GM23248 (cell line): ENCODE results near the gene CCL23. TPM values are rescaled to one million over a fixed set of nuclear protein-coding genes. Genes with fewer than 3 reads are reported as not detected.

Experiments
- DNase-seq: peaks from one replicate; pipeline ENCODE4 v3.0.0-alpha.2; 2015
- H2AFZ ChIP-seq: fragments of 200-600 bp; sonication (generic); 2 replicates; pipeline ENCODE4 v1.6.1; 2016; ENCODE audit warnings: antibody characterized with exemption
- H3F3A ChIP-seq: fragments of 200-600 bp; sonication (generic); 2 replicates; pipeline ENCODE4 v1.6.1; 2016; ENCODE audit warnings: mild to moderate bottlenecking, antibody characterized with exemption, mixed run types; ENCODE audit not compliant: insufficient read depth
- H3K27ac ChIP-seq: fragments of 200-600 bp; sonication (generic); 2 replicates; pipeline ENCODE4 v1.5.1; 2016; ENCODE audit warnings: mild to moderate bottlenecking
- H3K27me3 ChIP-seq: fragments of 200-600 bp; sonication (generic); replicated peaks from 2 replicates; pipeline ENCODE4 v1.6.1; 2016; ENCODE audit warnings: mild to moderate bottlenecking; ENCODE audit not compliant: insufficient read depth
- H3K36me3 ChIP-seq: fragments of 200-600 bp; sonication (generic); 2 replicates; pipeline ENCODE4 v1.6.1; 2016; ENCODE audit warnings: low read depth, mild to moderate bottlenecking
- H3K4me1 ChIP-seq: fragments of 200-600 bp; sonication (generic); 2 replicates; pipeline ENCODE4 v1.6.1; 2016; ENCODE audit warnings: mild to moderate bottlenecking; ENCODE audit not compliant: insufficient read depth
- H3K4me2 ChIP-seq: fragments of 200-600 bp; sonication (generic); one replicate; pipeline ENCODE4 v1.6.1; 2016; ENCODE audit warnings: mild to moderate bottlenecking; ENCODE audit not compliant: unreplicated experiment
- H3K4me3 ChIP-seq: fragments of 200-600 bp; sonication (generic); 2 replicates; pipeline ENCODE4 v1.5.1; 2016; ENCODE audit warnings: mild to moderate bottlenecking
- H3K79me2 ChIP-seq: fragments of 200-600 bp; sonication (generic); 2 replicates; pipeline ENCODE4 v1.6.1; 2016; ENCODE audit warnings: mild to moderate bottlenecking; ENCODE audit not compliant: insufficient read depth
- H3K9ac ChIP-seq: fragments of 200-600 bp; sonication (generic); 2 replicates; pipeline ENCODE4 v1.6.1; 2016; ENCODE audit warnings: mild to moderate bottlenecking
- H3K9me2 ChIP-seq: fragments of 200-600 bp; sonication (generic); 2 replicates; pipeline ENCODE4 v1.6.1; 2016; ENCODE audit warnings: mixed run types, mild to moderate bottlenecking, moderate library complexity; ENCODE audit not compliant: insufficient read depth
- H3K9me3 ChIP-seq: fragments of 200-600 bp; sonication (generic); one replicate; pipeline ENCODE4 v1.6.1; 2017; ENCODE audit warnings: low read depth
- H4K20me1 ChIP-seq: fragments of 200-600 bp; sonication (generic); 2 replicates; pipeline ENCODE4 v1.6.0; 2016; ENCODE audit not compliant: insufficient read depth
- EZH2 ChIP-seq: fragments of 200-600 bp; sonication (generic); IDR thresholded peaks from 2 replicates; pipeline ENCODE4 v1.6.1; 2018; ENCODE audit warnings: antibody characterized with exemption, mild to moderate bottlenecking; ENCODE audit not compliant: insufficient read depth, poor library complexity, severe bottlenecking
- EZH2phosphoT487 ChIP-seq: fragments of 200-600 bp; sonication (generic); IDR thresholded peaks from 2 replicates; pipeline ENCODE4 v1.6.1; 2018; ENCODE audit warnings: antibody characterized with exemption, moderate library complexity, mild to moderate bottlenecking, low read depth; ENCODE audit not compliant: insufficient read depth
- WGBS, 2 experiments: methylation state at CpG; one replicate each; pipeline ENCODE4 v1.1.6; 2015 to 2017; ENCODE audit warnings: low lambda C conversion rate in 2 of 2, low coverage in 1 of 2; ENCODE audit errors: missing lambda C conversion rate in 2 of 2; 5-methylcytosine and 5-hydroxymethylcytosine counted together
- in situ Hi-C: fragments of 300-500 bp; cut with MboI; formaldehyde crosslinking; loops from 2 replicates; pipeline ENCODE4 v1.15.0; 2020
- polyA plus RNA-seq: library from polyadenylated mRNA; unstranded; fragments of >200 nt; fragmentation: Nextera tagmentation; extraction: Ambion mirVana; gene quantifications from 2 replicates; pipeline ENCODE4 v1.2.1, GENCODE V29; 2016
- total RNA-seq: library from RNA; depleted of rRNA; stranded (reverse); fragments of >200 nt; shearing (Covaris generic); gene quantifications from 2 replicates; pipeline ENCODE4 v1.2.3, GENCODE V29; 2014; rRNA removed

The CCL23 gene
- total RNA-seq, result not detected in 2 replicates
- not detected in 2 replicates for polyA plus RNA-seq

DNA sequence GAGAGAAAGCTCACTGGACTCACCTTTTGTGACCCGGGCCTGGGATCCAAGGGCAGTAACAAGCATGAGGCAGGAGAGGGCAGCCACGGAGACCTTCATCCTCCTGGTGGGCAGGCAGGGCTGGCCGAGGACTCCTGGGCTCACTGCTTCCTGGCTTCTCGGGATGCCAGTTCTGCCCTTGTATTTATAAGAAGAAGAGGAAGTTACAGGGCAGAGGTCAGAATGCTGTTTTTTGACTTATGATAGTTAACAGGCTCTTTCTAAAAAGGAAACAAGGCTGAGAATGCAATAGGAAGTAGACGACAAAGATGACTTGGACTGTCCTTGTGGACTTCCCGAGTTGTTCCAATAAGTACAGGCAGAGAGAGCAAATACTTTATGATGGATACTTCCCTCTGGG lies at the start of gene CCL23:
CCL23 (minus strand) TSS at position 174 of the 400 bp plus-strand sequence; CDS start at position 99, 75 bp downstream.
- Histone ChIP-seq H3K9ac (no peak within 1 kb of the TSS), H3K27ac (no peak within 1 kb of the TSS), H3F3A (no peaks in the 10 kb centered on the region), H3K36me3 (no peaks in the 10 kb centered on the region), H3K4me3 (no peak within 1 kb of the TSS), H3K27me3 (no peaks in the 10 kb centered on the region), H3K4me2 (no peak within 1 kb of the TSS), H2AFZ (no peak within 1 kb of the TSS), H4K20me1 (no peaks in the 10 kb centered on the region), H3K4me1 (no peaks in the 10 kb centered on the region), H3K9me2 (no peaks in the 10 kb centered on the region), H3K79me2 (no peaks in the 10 kb centered on the region), H3K9me3 (no peaks in the 10 kb centered on the region)
- TF ChIP-seq EZH2 (no peak), EZH2phosphoT487 (no peak)
- in situ Hi-C loops, result no loop called here
- no peak for DNase-seq
- 8 to 9% methylated on average over 6 of the region's 6 CpGs for WGBS, 2 experiments

DNA sequence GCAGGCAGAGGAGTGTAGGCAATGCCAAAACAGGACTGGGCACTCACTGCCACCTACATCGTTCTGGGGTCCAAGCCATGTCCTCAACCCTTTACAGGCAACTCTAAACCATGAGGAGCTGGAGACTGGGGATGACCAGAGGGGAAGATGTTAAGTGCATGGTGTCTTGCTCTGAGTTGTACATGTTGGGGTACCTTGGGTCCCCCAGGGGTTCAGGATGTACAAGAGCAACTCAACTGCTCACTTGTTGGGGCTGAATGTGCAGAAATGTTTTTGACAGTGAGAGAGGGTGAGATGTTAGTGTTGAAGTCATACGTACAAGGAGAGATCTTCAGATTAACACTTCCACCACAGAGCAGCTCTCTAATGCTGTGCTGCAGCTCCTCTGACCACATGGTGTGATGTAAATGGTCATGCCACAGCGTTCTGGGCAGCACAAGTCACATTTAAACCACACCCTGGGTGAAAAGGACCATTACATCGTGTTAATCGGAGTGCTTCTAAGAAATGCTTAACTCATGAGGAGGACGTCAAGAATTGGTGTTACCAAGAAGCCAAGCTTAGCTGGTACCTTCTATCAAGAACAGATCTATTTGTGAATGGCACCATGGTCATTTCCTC lies 48.7 kb upstream of the CCL23 start:
- H3K27ac ChIP-seq, result no peak overlapping the region
- no peak overlapping the region for H3K4me2 ChIP-seq
- H3K4me1 ChIP-seq, result no peaks in the 10 kb centered on the region
- H4K20me1 ChIP-seq, result no peaks in the 10 kb centered on the region
- TF ChIP-seq EZH2 (no peak), EZH2phosphoT487 (no peak)
- no peaks in the 10 kb centered on the region; the same call in 1 of the 2 replicates for H3K27me3 ChIP-seq
- H3K79me2 ChIP-seq, result no peaks in the 10 kb centered on the region
- H3K9ac ChIP-seq, result no peak overlapping the region
- H3K9me2 ChIP-seq, result no peaks in the 10 kb centered on the region
- in situ Hi-C loops, result no loop called here
- no peaks in the 10 kb centered on the region for H3K9me3 ChIP-seq
- WGBS, 2 experiments, result 30% methylated on average over 6 of the region's 6 CpGs
- no peak overlapping the region for H2AFZ ChIP-seq
- DNase-seq, result no peak
- H3K4me3 ChIP-seq, result no peak overlapping the region
- no peaks in the 10 kb centered on the region for H3K36me3 ChIP-seq
- H3F3A ChIP-seq, result no peaks in the 10 kb centered on the region

- 7 to 13% methylated on average over 5 of the region's 5 CpGs for WGBS, 2 experiments
- in situ Hi-C loops, result no loop called here
Measured at GRCh38 chr17:36063786-36064541, 46.2 kb upstream of the CCL23 start, which contains the start of gene CCL18. Gene CCL18, plus strand, starts transcription at chr17:36064272. Its CDS starts 71 bp downstream, at chr17:36064343.

DNA sequence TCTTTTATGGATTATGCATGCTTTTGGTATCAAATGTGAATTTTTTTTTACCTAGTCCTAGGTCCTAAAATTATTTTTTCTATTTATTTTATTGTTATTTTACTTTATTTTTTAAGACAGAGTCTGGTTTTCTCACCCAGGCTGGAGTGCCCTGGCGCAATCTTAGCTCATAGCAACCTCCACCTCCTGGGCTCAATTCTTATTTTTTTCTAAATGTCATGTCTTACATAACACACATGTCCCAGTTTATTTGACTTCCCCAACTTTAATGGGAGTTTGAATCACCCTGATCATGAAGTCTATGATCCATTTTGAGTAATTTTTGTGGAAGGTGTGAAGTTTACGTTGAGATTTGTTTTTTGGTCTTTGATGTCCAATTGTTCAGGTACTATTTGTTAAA lies 43.0 kb upstream of the CCL23 start:
- 28 to 38% methylated on average over 2 of the region's 2 CpGs for WGBS, 2 experiments

More at GRCh38 chr17:36063786-36064541, 46.2 kb upstream of the CCL23 start, which contains the start of gene CCL18:
- no peak within 1 kb of the TSS for H3K9ac ChIP-seq
- H3K79me2 ChIP-seq, result no peaks in the 10 kb centered on the region
- H3F3A ChIP-seq, result no peaks in the 10 kb centered on the region
- no peaks in the 10 kb centered on the region for H4K20me1 ChIP-seq
- no peak within 1 kb of the TSS for H2AFZ ChIP-seq
- TF ChIP-seq EZH2phosphoT487 (no peak), EZH2 (no peak)
- H3K4me3 ChIP-seq, result no peak within 1 kb of the TSS
- no peak within 1 kb of the TSS for H3K4me2 ChIP-seq
- H3K4me1 ChIP-seq, result no peaks in the 10 kb centered on the region
- no peak within 1 kb of the TSS for H3K27ac ChIP-seq
- H3K9me3 ChIP-seq, result no peaks in the 10 kb centered on the region
- DNase-seq, result no peak
- H3K36me3 ChIP-seq, result no peaks in the 10 kb centered on the region
- H3K27me3 ChIP-seq, result no peaks in the 10 kb centered on the region; the same call in 1 of the 2 replicates
- H3K9me2 ChIP-seq, result no peaks in the 10 kb centered on the region

More for the DNA sequence above, 43.0 kb upstream of the CCL23 start:
- Histone ChIP-seq H3K9me2 (no peaks in the 10 kb centered on the region), H3K4me1 (no peaks in the 10 kb centered on the region), H3K27ac (no peak overlapping the region), H4K20me1 (no peaks in the 10 kb centered on the region), H3F3A (no peaks in the 10 kb centered on the region), H3K27me3 (no peaks in the 10 kb centered on the region; the same call in 1 of the 2 replicates), H3K36me3 (no peaks in the 10 kb centered on the region), H3K9ac (no peak overlapping the region), H2AFZ (no peak overlapping the region), H3K9me3 (no peaks in the 10 kb centered on the region), H3K79me2 (no peaks in the 10 kb centered on the region), H3K4me2 (no peak overlapping the region), H3K4me3 (no peak overlapping the region)
- in situ Hi-C loops, result no loop called here
- DNase-seq, result no peak
- TF ChIP-seq EZH2, result no peak
- TF ChIP-seq EZH2phosphoT487, result no peak
